ENCODE measurements around the gene MAGEB1.

MAGEB1 gene

DNA sequence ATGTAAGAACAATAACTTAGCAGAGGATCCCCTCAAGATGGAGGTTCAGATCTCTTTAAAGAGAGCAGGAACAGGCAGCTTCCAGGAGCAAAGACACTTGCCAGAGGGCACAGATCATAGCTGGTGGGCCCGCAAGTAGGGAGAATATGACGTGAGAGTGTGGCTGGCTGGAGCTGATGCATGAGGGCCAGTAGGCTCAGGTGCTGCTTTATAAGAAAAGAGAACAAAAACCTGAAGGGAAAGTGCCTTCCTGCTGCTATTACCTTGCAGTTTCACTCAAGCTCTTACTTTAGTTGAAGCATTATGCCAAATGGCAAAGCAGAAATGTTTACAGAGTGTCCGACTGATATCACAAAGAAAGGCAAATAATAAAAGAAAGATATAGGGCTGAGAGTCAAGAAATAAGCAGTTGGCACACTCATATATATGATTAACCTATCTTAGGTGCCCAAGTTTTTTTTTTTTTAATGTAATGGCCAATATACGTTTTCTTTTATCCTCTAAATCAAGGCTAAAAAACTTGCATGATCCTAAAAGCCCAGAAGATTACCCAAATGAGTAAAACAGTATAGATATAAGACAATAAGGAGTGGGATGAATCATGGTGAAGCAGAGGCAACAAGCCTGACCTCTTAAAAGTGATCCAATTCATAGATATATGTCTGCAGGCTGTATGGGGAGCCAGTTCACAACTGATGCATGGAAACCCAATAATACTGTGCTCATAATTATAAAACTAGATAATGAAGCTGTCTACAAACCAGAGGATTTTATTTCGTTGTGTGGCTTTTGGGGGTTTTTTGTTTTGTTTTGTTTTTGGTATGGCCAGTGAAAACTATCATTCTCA, 49.7 kb downstream of the MAGEB1 start:
- no peak for DNase-seq (ENCODE audit: low read depth, low spot score)

DNA sequence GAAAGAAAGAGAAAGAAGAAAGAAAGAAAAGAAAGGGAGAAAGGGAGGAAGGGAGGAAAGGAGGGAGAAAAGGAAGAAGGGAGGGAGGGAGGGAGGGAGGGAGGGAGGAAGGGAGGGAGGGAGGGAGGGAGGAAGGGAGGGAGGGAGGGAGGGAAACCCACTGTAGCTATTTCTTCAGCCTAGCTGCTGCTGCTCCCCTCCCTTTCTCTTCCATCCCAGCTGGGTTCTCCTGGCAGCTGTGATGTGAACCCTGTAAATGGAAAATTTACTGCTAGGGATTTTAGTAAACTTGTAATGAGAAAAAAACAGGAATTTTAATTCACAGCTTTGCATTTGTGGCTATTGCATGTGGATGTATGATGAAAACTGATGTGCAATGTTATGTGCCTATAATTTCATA, 54.3 kb downstream of the MAGEB1 start:
- DNase-seq (ENCODE audit: low read depth, low spot score): no peak

All from astrocyte of the hippocampus (primary cell).